Fibroblast of pulmonary artery (primary cell): Measurements from ENCODE around the gene KRTAP5-11.
"Not testable (repeated sequence)": the region's sequence is repeated elsewhere in the genome, so short reads cannot be mapped to it uniquely, and the experiment has no call there.

Experiments
- DNase-seq: peaks from one replicate; pipeline ENCODE4 v3.0.0-alpha.2; 2010; ENCODE audit warnings: low read depth
- H3K4me3 ChIP-seq: replicated peaks from 2 replicates; pipeline ENCODE4 v1.5.1; 2011; ENCODE audit warnings: low read depth, mild to moderate bottlenecking, control low read depth, low read length, moderate library complexity
- TF ChIP-seq, protein P1 (sequence below): IDR thresholded peaks from 2 replicates; pipeline ENCODE4 v1.5.1; 2011; ENCODE audit warnings: mild to moderate bottlenecking, control low read depth, low read length, inconsistent platforms; ENCODE audit errors: missing control alignments

KRTAP5-11 gene

GRCh38 chr11:71575723-71576424 is 6.8 kb downstream of the KRTAP5-11 start:
- no peak overlapping the region for H3K4me3 ChIP-seq
- DNase-seq: no peak
- TF ChIP-seq, protein P1, sequence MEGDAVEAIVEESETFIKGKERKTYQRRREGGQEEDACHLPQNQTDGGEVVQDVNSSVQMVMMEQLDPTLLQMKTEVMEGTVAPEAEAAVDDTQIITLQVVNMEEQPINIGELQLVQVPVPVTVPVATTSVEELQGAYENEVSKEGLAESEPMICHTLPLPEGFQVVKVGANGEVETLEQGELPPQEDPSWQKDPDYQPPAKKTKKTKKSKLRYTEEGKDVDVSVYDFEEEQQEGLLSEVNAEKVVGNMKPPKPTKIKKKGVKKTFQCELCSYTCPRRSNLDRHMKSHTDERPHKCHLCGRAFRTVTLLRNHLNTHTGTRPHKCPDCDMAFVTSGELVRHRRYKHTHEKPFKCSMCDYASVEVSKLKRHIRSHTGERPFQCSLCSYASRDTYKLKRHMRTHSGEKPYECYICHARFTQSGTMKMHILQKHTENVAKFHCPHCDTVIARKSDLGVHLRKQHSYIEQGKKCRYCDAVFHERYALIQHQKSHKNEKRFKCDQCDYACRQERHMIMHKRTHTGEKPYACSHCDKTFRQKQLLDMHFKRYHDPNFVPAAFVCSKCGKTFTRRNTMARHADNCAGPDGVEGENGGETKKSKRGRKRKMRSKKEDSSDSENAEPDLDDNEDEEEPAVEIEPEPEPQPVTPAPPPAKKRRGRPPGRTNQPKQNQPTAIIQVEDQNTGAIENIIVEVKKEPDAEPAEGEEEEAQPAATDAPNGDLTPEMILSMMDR: no peak

DNA sequence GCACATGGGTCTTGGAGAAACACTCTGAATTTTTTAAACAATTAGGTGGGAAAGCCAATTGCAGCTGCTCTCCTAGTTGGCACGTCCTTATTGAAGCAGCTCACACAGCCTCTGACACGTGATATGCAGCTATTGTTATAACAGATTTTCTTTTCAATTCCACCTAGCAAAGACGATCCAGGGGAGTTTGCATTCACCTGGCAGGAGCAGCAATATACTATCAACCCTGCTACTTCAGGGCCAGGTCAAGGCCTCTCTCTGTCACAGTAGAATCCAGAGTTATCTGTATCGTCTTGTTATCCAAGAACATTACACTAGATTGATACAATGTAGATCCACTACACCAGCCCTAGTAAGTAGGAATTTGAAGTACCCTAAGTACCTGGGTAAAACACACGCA is 8.3 kb downstream of the KRTAP5-11 start:
- DNase-seq: no peak
- no peak overlapping the region for H3K4me3 ChIP-seq
- TF ChIP-seq, protein P1: no peak

- TF ChIP-seq, protein P1: no peak
- no peak for DNase-seq
- H3K4me3 ChIP-seq: no peak overlapping the region
Observed at GRCh38 chr11:71572811-71573210, 9.9 kb downstream of the KRTAP5-11 start.

GRCh38 chr11:71571101-71571850 is 11.4 kb downstream of the KRTAP5-11 start:
- DNase-seq, H3K4me3 ChIP-seq: not testable (repeated sequence)

DNA sequence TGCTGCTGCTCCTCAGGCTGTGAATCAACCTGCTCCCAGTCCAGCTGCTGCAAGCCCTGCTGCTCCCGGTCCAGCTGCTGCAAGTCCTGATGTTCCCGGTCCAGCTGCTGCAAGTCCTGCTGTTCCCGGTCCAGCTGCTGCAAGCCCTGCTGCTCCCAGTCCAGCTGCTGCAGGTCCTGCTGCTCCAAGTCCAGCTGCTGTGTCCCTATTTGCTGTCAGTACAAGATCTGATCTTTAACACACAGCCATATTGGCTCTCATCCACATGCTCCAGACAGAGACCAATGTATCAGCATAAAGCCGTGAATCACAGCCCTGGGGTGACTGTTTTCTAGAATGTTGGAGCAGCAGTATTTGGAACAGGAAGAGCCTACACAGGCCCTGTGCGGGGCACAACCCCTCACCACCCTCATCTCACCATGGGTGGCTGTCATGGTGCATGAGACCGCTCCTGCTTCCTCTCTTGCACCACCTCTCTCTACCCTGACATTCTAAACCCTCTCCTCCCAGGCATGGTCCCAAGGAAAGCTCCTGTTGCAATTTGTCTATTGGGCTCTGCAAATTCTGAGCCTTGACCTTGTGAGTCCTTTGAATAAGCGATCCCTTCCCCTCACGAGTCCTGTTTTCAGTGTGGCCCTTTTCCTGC is 13.8 kb downstream of the KRTAP5-11 start:
- no peak overlapping the region for H3K4me3 ChIP-seq
- TF ChIP-seq, protein P1: no peak
- DNase-seq: peak; percentile 14

GRCh38 chr11:71567633-71568032 is 15.0 kb downstream of the KRTAP5-11 start:
- not testable (repeated sequence) for DNase-seq, H3K4me3 ChIP-seq

DNA sequence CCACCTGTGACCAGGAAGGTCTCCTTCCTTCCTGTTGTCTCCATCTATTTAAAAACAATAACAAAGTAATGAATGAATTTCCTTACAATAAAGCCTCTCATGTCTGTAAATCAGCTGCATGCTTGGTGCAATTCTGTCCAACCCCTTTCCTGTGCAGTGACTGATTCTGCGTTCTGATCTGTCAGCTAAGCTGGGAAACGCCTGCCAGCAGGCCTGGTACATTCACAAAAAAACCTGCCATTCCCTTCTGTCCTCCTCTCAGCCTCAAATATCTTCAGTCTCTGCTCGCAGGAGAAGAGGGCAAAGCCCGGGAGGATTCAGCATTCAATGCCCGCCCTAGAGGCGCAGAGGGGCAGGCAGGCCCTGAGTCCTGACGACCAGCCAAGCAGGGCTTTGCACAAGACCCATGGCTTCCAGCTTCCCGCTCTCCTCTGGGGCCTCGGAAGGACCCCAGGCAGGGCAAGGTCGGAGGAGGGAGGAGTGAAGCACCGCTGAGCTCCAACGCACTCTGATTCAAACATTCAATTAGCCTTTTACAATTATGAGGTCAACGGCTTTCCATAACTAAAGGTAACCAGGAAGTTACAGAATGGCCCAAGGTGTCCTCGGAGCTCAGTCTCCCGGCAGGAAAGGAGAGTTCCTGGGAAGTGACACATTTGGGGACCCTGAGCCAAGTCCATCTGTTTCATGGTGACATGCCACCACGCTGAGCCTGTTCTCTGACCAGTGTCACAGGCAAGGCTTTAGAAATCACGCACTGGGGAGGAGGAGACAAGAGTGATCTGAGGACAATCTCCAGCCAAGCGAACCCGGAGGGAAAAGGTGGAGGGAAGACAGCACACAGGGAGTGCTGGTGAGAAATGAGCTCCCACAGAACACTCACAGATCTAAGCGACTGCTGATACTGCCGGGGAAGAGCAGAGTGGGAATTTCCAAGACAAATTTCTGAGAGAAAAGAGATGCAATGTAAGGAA is 15.8 kb downstream of the KRTAP5-11 start:
- not testable (repeated sequence) for DNase-seq

More for the DNA sequence above, 15.8 kb downstream of the KRTAP5-11 start:
- not testable (repeated sequence) for H3K4me3 ChIP-seq
